GM06990 (cell line): ENCODE data around the gene CERS6.
"Not testable (repeated sequence)": the region's sequence is repeated elsewhere in the genome, so short reads cannot be mapped to it uniquely, and the experiment has no call there.

Experiments used
- DNase-seq: peaks from one replicate; pipeline ENCODE4 v3.0.0-alpha.2; 2011; ENCODE audit not compliant: insufficient read length; ENCODE audit errors: extremely low read depth
- H3K27me3 ChIP-seq: replicated peaks from 2 replicates; pipeline ENCODE4 v1.6.0; 2011; ENCODE audit warnings: low read length; ENCODE audit not compliant: control insufficient read depth, insufficient read depth
- H3K36me3 ChIP-seq: 2 replicates; pipeline ENCODE4 v1.5.1; 2011; ENCODE audit warnings: low read length; ENCODE audit not compliant: control insufficient read depth, insufficient read depth
- H3K4me3 ChIP-seq: replicated peaks from 2 replicates; pipeline ENCODE4 v1.5.1; 2011; ENCODE audit warnings: low read depth, mild to moderate bottlenecking, control low read depth, low read length
- TF ChIP-seq, protein P1 (sequence below): IDR thresholded peaks from 2 replicates; pipeline ENCODE4 v1.5.1; 2011; ENCODE audit warnings: low read length, control low read depth, mild to moderate bottlenecking, inconsistent platforms; ENCODE audit not compliant: insufficient read depth, poor library complexity, severe bottlenecking

CERS6 gene

DNA sequence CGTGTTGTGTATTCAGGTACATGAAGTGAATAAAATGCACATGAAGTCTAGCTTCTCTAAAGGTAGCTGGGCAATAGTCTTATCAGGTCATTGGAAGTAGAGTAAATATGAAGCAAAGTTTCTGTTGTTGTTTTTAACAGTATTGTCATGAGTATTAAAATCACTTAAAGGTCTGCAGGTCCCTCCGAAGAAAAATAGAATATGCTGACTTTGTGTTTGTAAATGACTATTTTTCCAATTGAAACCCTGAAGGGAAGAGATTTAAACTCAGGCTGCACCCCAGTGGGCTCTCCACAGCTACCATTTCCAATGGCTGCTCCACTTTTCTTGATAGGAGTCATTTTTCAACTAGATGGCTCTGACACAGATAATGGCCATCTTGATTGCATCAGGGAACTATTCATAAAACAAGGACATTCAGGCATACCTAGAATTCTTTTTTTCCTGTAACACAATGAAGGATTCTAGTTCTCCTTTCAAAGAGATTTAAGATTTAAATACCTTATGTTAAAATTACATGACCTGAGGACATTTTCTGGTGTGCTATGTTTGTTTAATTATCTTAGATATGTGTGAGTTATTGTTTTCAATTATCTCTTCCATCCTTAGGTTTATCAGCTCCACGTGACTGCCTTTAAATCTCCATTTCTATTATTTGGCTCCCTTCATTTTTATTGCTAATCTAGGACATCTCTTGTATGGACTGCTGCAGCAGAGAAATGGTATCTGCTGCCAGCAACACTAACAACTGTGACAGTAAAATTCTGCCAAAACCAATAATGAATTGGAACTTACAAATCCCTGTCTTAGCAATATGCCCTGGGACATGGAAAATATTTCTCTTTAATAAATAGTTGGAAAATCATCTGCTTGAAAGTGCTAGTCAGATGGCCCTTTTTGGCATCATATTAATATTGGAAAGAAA lies 197.2 kb downstream of the CERS6 start:
- Histone ChIP-seq H3K27me3 (no peaks in the 10 kb centered on the region), H3K36me3 (no peaks in the 10 kb centered on the region), H3K4me3 (no peak overlapping the region)
- DNase-seq = no peak
- TF ChIP-seq, protein P1, sequence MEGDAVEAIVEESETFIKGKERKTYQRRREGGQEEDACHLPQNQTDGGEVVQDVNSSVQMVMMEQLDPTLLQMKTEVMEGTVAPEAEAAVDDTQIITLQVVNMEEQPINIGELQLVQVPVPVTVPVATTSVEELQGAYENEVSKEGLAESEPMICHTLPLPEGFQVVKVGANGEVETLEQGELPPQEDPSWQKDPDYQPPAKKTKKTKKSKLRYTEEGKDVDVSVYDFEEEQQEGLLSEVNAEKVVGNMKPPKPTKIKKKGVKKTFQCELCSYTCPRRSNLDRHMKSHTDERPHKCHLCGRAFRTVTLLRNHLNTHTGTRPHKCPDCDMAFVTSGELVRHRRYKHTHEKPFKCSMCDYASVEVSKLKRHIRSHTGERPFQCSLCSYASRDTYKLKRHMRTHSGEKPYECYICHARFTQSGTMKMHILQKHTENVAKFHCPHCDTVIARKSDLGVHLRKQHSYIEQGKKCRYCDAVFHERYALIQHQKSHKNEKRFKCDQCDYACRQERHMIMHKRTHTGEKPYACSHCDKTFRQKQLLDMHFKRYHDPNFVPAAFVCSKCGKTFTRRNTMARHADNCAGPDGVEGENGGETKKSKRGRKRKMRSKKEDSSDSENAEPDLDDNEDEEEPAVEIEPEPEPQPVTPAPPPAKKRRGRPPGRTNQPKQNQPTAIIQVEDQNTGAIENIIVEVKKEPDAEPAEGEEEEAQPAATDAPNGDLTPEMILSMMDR = no peak

GRCh38 chr2:168654705-168655104 lies 198.6 kb downstream of the CERS6 start:
- Histone ChIP-seq H3K36me3 (no peaks in the 10 kb centered on the region), H3K27me3 (no peaks in the 10 kb centered on the region), H3K4me3 (no peak overlapping the region)
- TF ChIP-seq, protein P1 = no peak
- DNase-seq = no peak

DNA sequence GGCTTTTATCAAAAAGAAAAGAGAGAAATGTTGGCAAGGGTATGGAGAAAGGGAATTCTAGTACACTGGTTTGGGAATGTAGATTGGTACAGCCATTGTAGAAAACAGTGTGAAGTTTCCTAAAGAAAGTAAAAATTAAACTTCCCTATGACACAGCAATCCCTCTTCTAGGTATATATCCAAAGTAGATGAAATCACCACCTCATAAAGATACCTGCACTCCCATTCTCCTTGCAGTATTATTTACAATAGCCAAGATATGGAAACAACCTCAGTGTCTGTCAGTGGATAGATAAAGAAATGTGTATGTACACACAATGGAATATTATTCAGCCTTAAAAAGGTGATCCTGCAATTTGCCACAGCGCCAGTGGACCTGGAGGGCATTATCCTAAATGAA lies 199.1 kb downstream of the CERS6 start:
- no peaks in the 10 kb centered on the region for H3K36me3 ChIP-seq
- H3K27me3 ChIP-seq = no peaks in the 10 kb centered on the region
- TF ChIP-seq, protein P1 = no peak
- H3K4me3 ChIP-seq = no peak overlapping the region
- DNase-seq = no peak

DNA sequence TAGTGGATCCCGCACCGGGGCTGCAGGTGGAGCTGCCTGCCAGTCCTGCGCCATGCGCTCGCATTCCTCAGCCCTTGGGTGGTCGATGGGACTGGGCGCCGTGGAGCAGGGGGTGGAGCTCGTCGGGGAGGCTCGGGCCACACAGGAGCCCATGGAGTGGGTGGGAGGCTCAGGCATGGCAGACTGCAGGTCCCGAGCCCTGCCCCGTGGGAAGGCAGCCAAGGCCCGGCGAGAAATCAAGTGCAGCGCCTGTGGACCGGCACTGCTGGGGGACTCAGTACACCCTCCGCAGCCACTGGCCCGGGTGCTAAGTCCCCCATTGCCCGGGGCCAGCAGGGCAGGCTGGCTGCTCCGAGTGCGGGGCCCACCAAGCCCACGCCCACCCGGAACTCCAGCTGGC lies 201.3 kb downstream of the CERS6 start:
- not testable (repeated sequence) for H3K4me3 ChIP-seq, H3K36me3 ChIP-seq, DNase-seq, H3K27me3 ChIP-seq

DNA sequence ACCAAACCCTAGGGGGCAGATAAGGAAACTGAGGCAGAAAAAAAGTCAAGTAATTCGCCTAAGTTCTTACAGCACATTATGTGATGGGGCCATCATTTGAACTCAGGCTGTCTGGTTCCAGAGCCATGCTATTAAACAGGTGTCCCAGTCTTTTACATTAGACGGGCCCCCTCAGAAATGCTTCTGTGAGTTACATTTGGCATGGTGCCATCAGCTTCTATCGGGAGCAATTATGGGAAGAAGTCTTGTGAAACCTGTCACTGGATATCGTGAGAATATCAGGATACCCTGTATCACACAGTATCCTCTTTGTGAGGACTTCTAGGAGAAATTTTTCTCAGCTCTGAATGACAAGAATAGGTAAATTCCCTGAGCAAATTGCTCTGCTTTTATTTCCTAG lies 202.6 kb downstream of the CERS6 start:
- Histone ChIP-seq H3K27me3 (no peaks in the 10 kb centered on the region), H3K4me3 (no peak overlapping the region), H3K36me3 (no peaks in the 10 kb centered on the region)
- TF ChIP-seq, protein P1 = no peak
- no peak for DNase-seq

DNA sequence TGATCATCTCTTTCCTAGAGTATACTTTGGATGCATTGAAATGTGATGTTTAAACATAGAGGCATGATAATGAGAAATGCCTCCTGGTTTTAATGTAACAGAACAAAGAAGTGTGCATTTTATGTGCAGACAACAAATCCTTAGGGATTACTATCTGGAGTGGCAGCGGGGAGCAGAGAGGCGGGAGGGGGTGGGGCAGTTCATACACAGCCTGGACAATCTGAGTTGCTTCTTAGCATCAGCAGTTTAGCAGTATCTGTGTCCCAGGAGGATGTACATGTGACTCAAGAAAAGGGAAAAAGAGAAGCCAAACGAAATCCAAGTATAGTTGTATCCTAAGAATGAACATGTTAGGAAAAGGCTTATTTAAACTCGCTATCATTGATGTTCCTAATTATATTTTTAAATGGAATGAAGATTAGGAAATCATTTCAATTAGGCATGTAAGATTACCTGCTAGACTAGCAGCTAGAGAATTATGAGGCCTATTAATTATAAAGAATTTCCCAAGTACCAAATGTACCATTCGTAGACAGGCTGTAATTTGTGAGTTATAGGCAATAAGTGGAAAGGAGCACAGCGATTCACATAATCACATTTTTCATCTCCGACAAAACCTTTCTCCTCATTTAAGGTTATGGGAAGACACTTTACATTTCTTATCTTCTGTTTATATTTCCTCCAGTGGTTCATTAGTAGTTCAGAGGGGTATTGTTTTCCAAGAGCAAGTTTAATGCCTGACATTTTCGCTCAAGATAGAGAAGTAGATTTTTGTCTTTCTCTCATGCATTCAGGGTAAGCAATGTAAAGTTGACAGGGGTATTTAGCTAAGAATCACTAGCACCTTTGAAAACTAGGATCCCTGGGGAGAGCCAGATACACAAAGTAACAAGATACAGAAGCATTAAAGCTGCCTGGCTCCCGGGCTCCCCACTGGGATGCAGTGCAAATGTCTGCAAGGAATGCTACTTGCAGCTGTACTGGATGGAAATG lies 205.1 kb downstream of the CERS6 start:
- Histone ChIP-seq H3K27me3 (no peaks in the 10 kb centered on the region), H3K36me3 (no peaks in the 10 kb centered on the region), H3K4me3 (no peak overlapping the region)
- TF ChIP-seq, protein P1 = no peak
- DNase-seq = no peak
